Neural progenitor cell (in vitro differentiated cells): ENCODE measurements around the gene CEACAM16.

Source experiments
- EZH2 ChIP-seq: fragments of 200-600 bp; sonication (generic); IDR thresholded peaks from 2 replicates; pipeline ENCODE4 v1.6.1; 2017; ENCODE audit warnings: antibody characterized with exemption, mild to moderate bottlenecking, moderate library complexity
- EZH2phosphoT487 ChIP-seq: fragments of 200-600 bp; sonication (generic); IDR thresholded peaks from 2 replicates; pipeline ENCODE4 v1.6.1; 2017; ENCODE audit warnings: antibody characterized with exemption
- TF ChIP-seq, protein P1 (sequence below): fragments of 200-600 bp; sonication (generic); IDR thresholded peaks from 2 replicates; pipeline ENCODE4 v1.5.1; 2017; ENCODE audit warnings: antibody characterized with exemption, mild to moderate bottlenecking

DNA sequence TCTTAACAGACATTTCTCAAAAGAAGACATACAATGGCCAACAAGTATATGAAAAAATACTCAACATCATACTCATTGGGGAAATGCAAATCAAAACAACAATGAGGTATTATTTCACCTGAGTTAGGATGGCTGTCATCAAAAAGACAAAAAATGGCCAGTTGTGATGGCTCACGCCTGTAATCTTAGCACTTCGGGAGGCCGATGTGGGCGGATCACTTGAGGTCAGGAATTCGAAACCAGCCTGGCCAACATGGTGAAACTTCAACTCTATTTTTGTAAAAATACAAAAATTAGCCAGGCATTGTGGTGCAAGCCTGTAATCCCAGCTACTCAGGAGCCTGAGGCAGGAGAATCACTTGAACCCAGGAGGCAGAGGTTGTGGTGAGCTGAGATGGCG, 22.0 kb downstream of the CEACAM16 start:
- TF ChIP-seq, protein P1, sequence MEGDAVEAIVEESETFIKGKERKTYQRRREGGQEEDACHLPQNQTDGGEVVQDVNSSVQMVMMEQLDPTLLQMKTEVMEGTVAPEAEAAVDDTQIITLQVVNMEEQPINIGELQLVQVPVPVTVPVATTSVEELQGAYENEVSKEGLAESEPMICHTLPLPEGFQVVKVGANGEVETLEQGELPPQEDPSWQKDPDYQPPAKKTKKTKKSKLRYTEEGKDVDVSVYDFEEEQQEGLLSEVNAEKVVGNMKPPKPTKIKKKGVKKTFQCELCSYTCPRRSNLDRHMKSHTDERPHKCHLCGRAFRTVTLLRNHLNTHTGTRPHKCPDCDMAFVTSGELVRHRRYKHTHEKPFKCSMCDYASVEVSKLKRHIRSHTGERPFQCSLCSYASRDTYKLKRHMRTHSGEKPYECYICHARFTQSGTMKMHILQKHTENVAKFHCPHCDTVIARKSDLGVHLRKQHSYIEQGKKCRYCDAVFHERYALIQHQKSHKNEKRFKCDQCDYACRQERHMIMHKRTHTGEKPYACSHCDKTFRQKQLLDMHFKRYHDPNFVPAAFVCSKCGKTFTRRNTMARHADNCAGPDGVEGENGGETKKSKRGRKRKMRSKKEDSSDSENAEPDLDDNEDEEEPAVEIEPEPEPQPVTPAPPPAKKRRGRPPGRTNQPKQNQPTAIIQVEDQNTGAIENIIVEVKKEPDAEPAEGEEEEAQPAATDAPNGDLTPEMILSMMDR: no peak
- no peak for TF ChIP-seq EZH2
- no peak for TF ChIP-seq EZH2phosphoT487
